ENCODE results near the gene COMT. TPM values are rescaled to one million over a fixed set of nuclear protein-coding genes. Genes with fewer than 3 reads are reported as not detected.

The COMT gene
- total and polyA plus RNA-seq, 9 of the 15 experiments (the other 6 are each of a cell fraction or from before 2014, with no cell fraction given), result 12.5 to 351 (median 155) TPM

GRCh38 chr22:19948057-19948760, 6.6 kb downstream of the COMT start (continued):
- no peak for TF ChIP-seq REST (IDR thresholded peaks at IDR 0.05; ENCODE audit: borderline replicate concordance)
- no peak for TF ChIP-seq REST (CRISPR knock-in tag; IDR thresholded peaks at IDR 0.05; ENCODE audit: low read depth)
- 0 out of 2 replicates have a peak, but pooled peaks have one; percentile 40 for TF ChIP-seq ZNF140 (CRISPR knock-in tag; IDR thresholded peaks at IDR 0.05)
- no peak for TF ChIP-seq XRCC4 (IDR thresholded peaks at IDR 0.05; ENCODE audit: extremely low read depth, insufficient read depth, insufficient read length)
- TF ChIP-seq PML (IDR thresholded peaks at IDR 0.05; ENCODE audit: low read length), result no peak
- no peak for TF ChIP-seq RBBP5 (IDR thresholded peaks at IDR 0.05; ENCODE audit: borderline replicate concordance, insufficient read depth, low read length, poor library complexity, severe bottlenecking)
- TF ChIP-seq BCOR (IDR thresholded peaks at IDR 0.05), result no peak
- TF ChIP-seq ZMIZ1 (IDR thresholded peaks at IDR 0.05; ENCODE audit: low read depth in 2 of 2, low read length in 2 of 2), result no peak
- no peak for TF ChIP-seq ARNT (IDR thresholded peaks at IDR 0.05)
- TF ChIP-seq POLR3A (IDR thresholded peaks at IDR 0.05; ENCODE audit: borderline replicate concordance, extremely low read depth, insufficient read depth, insufficient read length), result no peak
- no peak for TF ChIP-seq C11orf30 (IDR thresholded peaks at IDR 0.05; ENCODE audit: low read depth)
- no peak for TF ChIP-seq NCOA1 (IDR thresholded peaks at IDR 0.05; ENCODE audit: low read depth)
- no peak for TF ChIP-seq SETDB1 (IDR thresholded peaks at IDR 0.05; ENCODE audit: low read length)
- no peak for TF ChIP-seq LCOR (CRISPR knock-in tag; IDR thresholded peaks at IDR 0.05)
- no peak for TF ChIP-seq NKRF (IDR thresholded peaks at IDR 0.05; ENCODE audit: borderline replicate concordance)
